ENCODE measurements around the gene ZCCHC17.

The ZCCHC17 gene

GRCh38 chr1:31308036-31308435 lies 11.2 kb downstream of the ZCCHC17 start:
- DNase-seq, result no peak

- no peak for DNase-seq
Observed at GRCh38 chr1:31310198-31310597, 13.4 kb downstream of the ZCCHC17 start.

GRCh38 chr1:31315902-31316301 lies 19.1 kb downstream of the ZCCHC17 start:
- no peak for DNase-seq

- DNase-seq, result no peak
Observed at GRCh38 chr1:31318146-31318545, 21.3 kb downstream of the ZCCHC17 start.

DNA sequence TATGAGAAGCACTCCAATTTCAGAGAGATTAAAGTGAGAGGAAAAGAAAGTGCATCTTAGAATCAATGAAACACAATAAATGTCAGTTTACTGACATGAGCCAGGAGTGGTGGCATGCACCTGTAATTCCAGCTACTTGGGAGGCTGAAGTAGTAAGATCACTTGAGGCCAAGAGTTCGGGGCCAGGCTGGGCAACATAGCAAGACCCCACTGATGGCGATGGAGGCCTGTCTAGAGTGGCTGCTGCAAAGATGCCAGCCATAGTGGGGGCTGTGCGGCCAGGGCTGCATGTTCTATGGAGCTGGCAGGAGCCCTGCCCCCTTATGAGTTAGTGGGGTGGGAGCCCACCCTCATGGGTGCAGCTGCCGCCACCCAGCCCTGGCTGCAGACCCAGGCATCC lies 27.3 kb downstream of the ZCCHC17 start:
- DNase-seq, result no peak

GRCh38 chr1:31324992-31325391 lies 28.2 kb downstream of the ZCCHC17 start:
- DNase-seq, result no peak

GRCh38 chr1:31326461-31326860 lies 29.6 kb downstream of the ZCCHC17 start:
- no peak for DNase-seq

GRCh38 chr1:31327381-31327780 lies 30.5 kb downstream of the ZCCHC17 start:
- no peak for DNase-seq

DNA sequence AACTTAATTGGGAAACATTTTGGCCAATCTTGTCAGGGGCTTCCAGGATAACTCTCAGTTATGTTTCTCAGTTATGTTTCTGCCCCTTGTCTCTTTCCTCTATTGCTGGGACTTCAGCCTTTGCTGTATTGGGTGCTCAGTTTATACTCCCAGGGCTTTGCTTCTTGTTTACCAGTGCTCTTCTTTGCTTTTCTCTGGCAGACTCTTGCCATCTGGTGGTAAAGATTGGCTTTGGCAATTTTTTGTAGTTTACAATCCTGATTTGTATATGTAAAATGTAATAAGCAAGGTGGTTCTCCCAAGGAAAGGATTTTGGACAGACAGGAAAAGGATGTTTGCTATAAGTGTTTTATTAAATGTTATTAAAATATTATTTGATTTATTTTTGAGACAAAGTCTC lies 38.2 kb downstream of the ZCCHC17 start:
- peak; percentile 52 for DNase-seq

- DNase-seq, result no peak
Observed at GRCh38 chr1:31336687-31337467, 40.0 kb downstream of the ZCCHC17 start.

GRCh38 chr1:31344503-31344902 lies 47.7 kb downstream of the ZCCHC17 start:
- no peak for DNase-seq

GRCh38 chr1:31345635-31346034 lies 48.8 kb downstream of the ZCCHC17 start:
- no peak for DNase-seq

DNA sequence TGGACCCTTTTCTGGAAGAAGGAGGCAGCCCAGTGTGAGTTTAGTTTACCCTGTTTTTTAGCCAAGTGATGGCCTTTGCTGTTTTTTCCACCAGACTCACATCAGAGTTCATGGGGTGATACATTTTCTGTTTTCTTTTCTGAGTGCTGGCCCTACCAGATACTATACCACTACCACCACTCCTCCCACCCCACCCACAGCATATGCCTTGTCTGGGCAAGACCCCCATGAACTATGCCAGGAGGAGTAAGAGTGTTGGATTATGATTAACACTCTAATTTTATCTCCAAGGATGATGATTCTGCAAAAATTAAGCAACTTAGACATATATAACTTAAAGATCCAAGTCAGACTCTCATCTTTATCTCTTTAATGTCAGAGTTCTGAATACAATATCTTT lies 50.0 kb downstream of the ZCCHC17 start:
- DNase-seq, result no peak

- DNase-seq, result no peak
Observed at GRCh38 chr1:31348449-31348848, 51.6 kb downstream of the ZCCHC17 start.

DNA sequence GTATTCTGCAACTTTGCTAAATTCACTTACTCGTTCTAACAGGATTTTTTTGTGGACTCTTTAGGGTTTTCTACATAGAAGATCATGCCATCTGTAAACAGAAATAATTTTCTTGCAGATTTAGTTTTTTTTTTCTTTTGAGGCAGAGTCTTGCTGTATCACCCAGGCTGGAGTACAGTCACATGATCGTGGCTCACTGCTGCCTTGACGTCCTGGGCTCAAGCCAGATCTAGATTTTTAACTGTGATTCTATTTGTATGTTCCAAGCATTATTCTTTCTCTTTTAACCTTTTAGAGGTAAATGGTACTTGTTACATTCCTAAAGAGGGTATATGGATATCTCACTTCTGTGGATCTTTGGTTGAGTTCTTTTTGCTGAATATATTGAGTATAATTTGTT lies 57.5 kb downstream of the ZCCHC17 start:
- peak; percentile 48 for DNase-seq

DNA sequence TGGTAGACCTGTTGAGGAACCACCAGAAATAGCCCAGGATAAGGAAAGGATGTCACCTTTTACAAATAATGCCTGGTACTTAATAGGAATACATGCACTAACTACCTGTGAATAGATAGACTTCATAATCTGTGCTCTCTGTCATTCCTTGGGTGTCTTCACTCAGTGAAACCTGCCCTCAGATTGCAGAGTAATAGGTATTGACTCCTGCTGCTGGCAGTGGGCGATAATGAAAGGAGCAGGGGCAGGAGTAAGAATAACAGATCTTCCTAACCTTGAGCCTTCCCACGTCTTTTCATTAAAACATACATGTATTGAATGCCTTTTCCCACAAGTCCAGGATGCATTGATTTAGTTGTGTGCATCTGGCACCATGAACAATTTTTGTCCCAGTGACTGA lies 59.6 kb downstream of the ZCCHC17 start:
- DNase-seq, result no peak

- DNase-seq, result no peak
Observed at GRCh38 chr1:31361607-31362006, 64.8 kb downstream of the ZCCHC17 start.

GRCh38 chr1:31362032-31362431 lies 65.2 kb downstream of the ZCCHC17 start:
- no peak for DNase-seq

DNA sequence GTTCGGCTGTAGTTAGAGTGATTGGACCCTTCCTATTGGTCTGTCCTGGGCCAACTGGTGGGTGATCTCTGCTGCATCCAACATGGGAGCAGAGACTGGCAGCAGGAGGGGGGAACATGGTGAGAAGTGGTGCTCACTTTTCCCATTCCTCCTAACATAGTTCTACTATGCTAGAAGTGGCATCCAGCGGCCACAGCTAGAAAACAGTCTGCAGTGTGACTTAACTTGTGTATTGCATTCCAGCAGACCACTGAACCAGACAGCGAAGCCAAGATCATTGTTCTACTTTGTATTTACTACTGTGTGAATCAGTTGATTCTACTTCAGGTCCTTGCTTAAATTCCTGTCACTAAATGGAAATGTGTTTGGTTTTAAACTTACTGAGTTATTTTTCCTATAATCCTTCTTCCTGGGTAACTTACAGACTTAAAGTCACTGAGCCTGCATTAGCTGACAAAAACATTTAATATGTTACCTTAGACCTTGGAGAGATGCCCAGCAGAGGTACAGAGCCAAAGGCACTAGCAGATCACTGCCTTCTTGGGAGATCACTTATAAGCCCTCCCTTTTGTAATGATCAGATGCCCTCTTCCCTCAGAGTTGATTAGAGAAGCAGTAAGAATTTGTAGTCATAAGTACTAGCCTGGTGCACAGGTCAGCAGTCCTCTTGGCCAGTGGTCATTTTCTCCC lies 67.9 kb downstream of the ZCCHC17 start:
- no peak for DNase-seq

DNA sequence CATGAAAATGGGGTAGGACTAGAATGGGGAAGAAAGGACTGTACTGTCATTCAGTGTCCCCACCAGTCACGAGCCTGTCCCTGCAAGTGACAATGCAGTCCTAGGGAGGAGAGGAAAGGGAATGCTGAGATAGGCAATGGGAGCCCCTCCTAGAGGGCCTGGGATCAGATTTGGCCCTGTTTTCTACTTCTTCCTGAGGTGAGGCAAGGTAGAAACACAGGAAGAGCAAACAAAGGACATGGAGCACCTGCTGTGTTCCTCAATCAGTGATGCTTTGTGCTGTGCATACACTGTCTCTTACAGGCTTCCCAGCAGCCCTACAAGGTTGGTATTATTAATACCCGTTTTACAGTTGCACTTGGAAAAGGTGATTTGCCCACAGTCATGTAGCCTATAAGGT lies 70.0 kb downstream of the ZCCHC17 start:
- no peak for DNase-seq

DNA sequence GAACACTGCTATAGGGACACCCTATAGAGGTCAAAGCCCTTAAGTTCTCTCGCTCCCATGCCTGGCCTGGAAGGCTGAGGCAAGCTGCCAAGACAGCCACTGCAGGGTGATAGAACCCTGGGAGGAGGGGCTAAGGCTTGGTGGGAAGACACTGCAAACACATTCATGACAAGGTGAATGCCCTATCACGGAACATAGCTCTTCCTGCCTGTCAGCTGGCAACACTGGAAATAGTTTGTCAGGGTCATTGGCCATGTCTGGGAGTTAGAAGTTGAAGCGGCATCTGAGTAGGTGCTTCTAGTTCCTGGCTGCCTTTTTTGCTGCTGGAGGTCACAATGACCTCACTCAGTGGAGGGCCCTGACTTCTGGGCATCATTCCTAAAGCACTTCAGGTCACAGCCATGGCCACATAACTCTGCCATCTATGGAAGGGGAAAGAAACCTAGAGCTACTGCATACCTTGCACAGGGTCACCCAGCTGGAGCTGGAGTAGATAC lies 71.8 kb downstream of the ZCCHC17 start:
- DNase-seq, result peak; percentile 11

DNA sequence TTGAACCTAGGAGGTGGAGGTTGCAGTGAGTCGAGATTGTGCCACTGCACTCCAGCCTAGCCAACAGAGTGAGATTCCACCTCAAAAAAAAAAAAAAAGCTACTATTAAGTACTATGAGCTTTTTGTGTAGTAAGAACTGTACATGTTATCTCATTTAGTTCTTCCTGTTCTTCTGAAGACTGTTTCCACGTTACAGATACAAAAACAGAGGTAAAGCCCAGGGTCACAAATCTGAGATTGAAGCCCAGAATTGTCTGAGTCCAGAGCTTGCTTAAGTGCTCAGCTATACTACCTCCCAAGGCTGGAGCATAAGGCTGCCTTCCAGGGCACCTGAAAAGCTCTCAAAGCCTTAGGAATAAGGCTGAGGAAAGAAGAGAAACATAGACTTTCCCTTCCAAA lies 73.2 kb downstream of the ZCCHC17 start:
- DNase-seq, result no peak

DNA sequence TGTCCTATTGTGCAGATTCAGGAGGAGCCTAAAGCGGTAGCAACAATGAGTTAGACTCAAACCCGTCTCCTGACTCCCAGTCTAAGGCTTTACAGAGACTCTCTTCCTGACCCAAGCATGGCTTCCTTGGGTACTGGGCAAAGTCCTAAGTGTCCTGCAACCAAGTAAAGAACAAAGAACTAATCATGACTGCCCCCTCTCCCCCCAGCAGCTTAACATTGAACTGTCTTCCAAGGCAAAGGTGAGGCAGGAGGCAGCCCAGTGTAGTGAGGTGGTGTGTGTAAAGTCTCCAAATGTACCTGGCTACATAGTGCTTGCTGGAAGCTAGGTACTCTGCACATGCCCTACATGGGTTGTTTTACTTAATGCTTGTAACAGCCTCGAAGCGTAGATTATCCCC lies 73.7 kb downstream of the ZCCHC17 start:
- no peak for DNase-seq
